HCT116 (cell line): ENCODE measurements around the gene RAB8A. TPM values are rescaled to one million over a fixed set of nuclear protein-coding genes. Genes with fewer than 3 reads are reported as not detected.

Experiments
- ATAC-seq: fragments of 200-7000 bp; cut with Tn5 transposase; 2 replicates; pipeline ENCODE4 v1.9.1; 2020; ENCODE audit warnings: mild to moderate bottlenecking, moderate library complexity
- BruUV-seq: library from RNA; stranded (reverse); fragments of 400-500 nt; replicated peaks from 2 replicates; lab custom pipeline; 2021; lab: Mats Ljungman, UMichigan
- CTCF ChIA-PET: fragments of 300-600 bp; sonication (Branson Sonifier 250); formaldehyde crosslinking; loops from one replicate; lab custom pipeline; 2021; ENCODE audit warnings: antibody characterized with exemption; lab: Charles Lee
- POLR2A ChIA-PET: fragments of 300-600, 350-600 bp; sonication (Branson Sonifier 250); formaldehyde crosslinking; loops from one replicate; lab custom pipeline; 2021; ENCODE audit warnings: antibody characterized with exemption; lab: Charles Lee
- RAD21 ChIA-PET, 2 experiments: fragments of 300-600 bp; sonication (Branson Sonifier 250); formaldehyde crosslinking; loops; one replicate each; lab custom pipeline; 2023; ENCODE audit warnings: low total read pairs in 2 of 2; ENCODE audit not compliant: uncharacterized antibody in 2 of 2, unreplicated experiment in 2 of 2, low non-redundant PET in 1 of 2; lab: Charles Lee
- DNase-seq: peaks from one replicate; pipeline ENCODE4 v3.0.0-alpha.2; 2010; ENCODE audit warnings: low read depth, low spot score
- H2AFZ ChIP-seq: fragments of 200-600 bp; shearing (Covaris generic), sonication (generic); 2 replicates; pipeline ENCODE4 v1.6.1; 2017; ENCODE audit warnings: low read depth, mixed run types, mixed read lengths, antibody characterized with exemption, low read length; ENCODE audit not compliant: poor library complexity, severe bottlenecking
- H3K27ac ChIP-seq: 2 replicates; pipeline ENCODE4 v1.5.1; 2012; ENCODE audit warnings: low read depth, low read length
- H3K27me3 ChIP-seq: fragments of 200-600 bp; sonication (generic); 2 replicates; pipeline ENCODE4 v1.6.1; 2016; ENCODE audit warnings: mixed run types, low read length, mixed read lengths; ENCODE audit not compliant: insufficient read depth
- H3K36me3 ChIP-seq, 2 experiments: fragments of 200-500 bp in 1 of 2; fragments of 200-600 bp in 1 of 2; sonication (Bioruptor generic) in 1 of 2; sonication (generic) in 1 of 2; 2 replicates each; pipeline versions ENCODE4 v1.5.1 to v1.6.1; 2014 to 2016; ENCODE audit warnings: low read length in 2 of 2, inconsistent platforms in 1 of 2, mixed read lengths in 1 of 2, mixed run types in 1 of 2; ENCODE audit not compliant: insufficient read depth in 2 of 2, control insufficient read depth in 1 of 2
- H3K4me1 ChIP-seq, 2 experiments: fragments of 200-600 bp in 1 of 2; sonication (generic) in 1 of 2; 2 replicates each; pipeline versions ENCODE4 v1.5.1 to v1.6.1; 2012 to 2017; ENCODE audit warnings: low read length in 2 of 2, inconsistent platforms in 1 of 2, mild to moderate bottlenecking in 1 of 2, mixed read lengths in 1 of 2, mixed run types in 1 of 2, moderate library complexity in 1 of 2; ENCODE audit not compliant: insufficient read depth in 2 of 2, control insufficient read depth in 1 of 2
- H3K4me2 ChIP-seq: fragments of 200-600 bp; sonication (generic); 2 replicates; pipeline ENCODE4 v1.6.1; 2017; ENCODE audit warnings: mixed run types, low read length, mixed read lengths
- H3K4me3 ChIP-seq, 2 experiments: fragments of 200-600 bp in 1 of 2; sonication (generic) in 1 of 2; replicated peaks in 1 of 2; 2 replicates each; pipeline ENCODE4 v1.5.1; 2011 to 2016; ENCODE audit warnings: low read length in 2 of 2, control low read depth in 1 of 2, low read depth in 1 of 2, mild to moderate bottlenecking in 1 of 2, mixed read lengths in 1 of 2, mixed run types in 1 of 2
- H3K79me2 ChIP-seq: fragments of 200-600 bp; sonication (generic); 2 replicates; pipeline ENCODE4 v1.6.1; 2017; ENCODE audit warnings: mild to moderate bottlenecking, mixed run types, low read length, moderate library complexity, mixed read lengths; ENCODE audit not compliant: insufficient read depth
- H3K9ac ChIP-seq: fragments of 200-600 bp; sonication (generic); 2 replicates; pipeline ENCODE4 v1.6.1; 2016; ENCODE audit warnings: low read length, mixed read lengths
- H3K9me2 ChIP-seq: fragments of 200-600 bp; sonication (generic), shearing (Covaris generic); 2 replicates; pipeline ENCODE4 v1.6.1; 2017; ENCODE audit warnings: mixed run types, mild to moderate bottlenecking, moderate library complexity; ENCODE audit not compliant: insufficient read depth
- H3K9me3 ChIP-seq, 2 experiments: fragments of 200-500 bp in 1 of 2; fragments of 200-600 bp in 1 of 2; sonication (Bioruptor generic) in 1 of 2; sonication (generic) in 1 of 2; 2 replicates each; pipeline ENCODE4 v1.6.1; 2014 to 2017; ENCODE audit warnings: low read length in 2 of 2, mixed read lengths in 2 of 2, inconsistent platforms in 1 of 2, low read depth in 1 of 2, mild to moderate bottlenecking in 1 of 2, mixed run types in 1 of 2, moderate library complexity in 1 of 2; ENCODE audit not compliant: control insufficient read depth in 1 of 2, insufficient read depth in 1 of 2
- H4K20me1 ChIP-seq: fragments of 200-600 bp; sonication (generic), shearing (Covaris generic); 2 replicates; pipeline ENCODE4 v1.6.1; 2017; ENCODE audit warnings: mixed run types, mild to moderate bottlenecking, moderate library complexity; ENCODE audit not compliant: insufficient read depth
- ELF1 ChIP-seq: IDR thresholded peaks from 2 replicates; pipeline ENCODE4 v1.6.1; 2012; ENCODE audit warnings: low read depth, borderline replicate concordance
- EZH2 ChIP-seq: fragments of 200-600 bp; sonication (generic); IDR thresholded peaks from 2 replicates; pipeline ENCODE4 v1.6.1; 2017; ENCODE audit warnings: antibody characterized with exemption, mixed run types
- EZH2phosphoT487 ChIP-seq: fragments of 200-600 bp; IDR thresholded peaks from 2 replicates; pipeline ENCODE4 v1.6.1; 2018; ENCODE audit warnings: antibody characterized with exemption, borderline replicate concordance
- FOSL1 ChIP-seq: IDR thresholded peaks from 2 replicates; pipeline ENCODE4 v1.6.1; 2012; ENCODE audit warnings: low read depth
- MAX ChIP-seq: IDR thresholded peaks from 2 replicates; pipeline ENCODE4 v1.6.1; 2012
- POLR2AphosphoS5 ChIP-seq: IDR thresholded peaks from 2 replicates; pipeline ENCODE4 v1.6.1; 2011; ENCODE audit warnings: mild to moderate bottlenecking, low read depth, low read length, moderate library complexity
- RAD21 ChIP-seq: IDR thresholded peaks from 2 replicates; pipeline ENCODE4 v1.6.1; 2012; ENCODE audit warnings: low read depth, mild to moderate bottlenecking
- SIN3A ChIP-seq: IDR thresholded peaks from 2 replicates; pipeline ENCODE4 v1.6.1; 2012; ENCODE audit warnings: low read depth
- SP1 ChIP-seq: IDR thresholded peaks from 2 replicates; pipeline ENCODE4 v1.6.1; 2012; ENCODE audit warnings: low read depth
- ZBTB33 ChIP-seq: IDR thresholded peaks from 2 replicates; pipeline ENCODE4 v1.6.1; 2011; ENCODE audit warnings: mild to moderate bottlenecking, low read length, moderate library complexity; ENCODE audit not compliant: insufficient replicate concordance; ENCODE audit errors: extremely low read depth
- ZFX ChIP-seq: fragments of 450-650 bp; IDR thresholded peaks from 2 replicates; pipeline ENCODE4 v1.6.1; 2017
- ZNF274 ChIP-seq: fragments of 200-500 bp; sonication (Bioruptor generic); IDR thresholded peaks from 2 replicates; pipeline ENCODE4 v1.6.1; 2014; ENCODE audit warnings: mild to moderate bottlenecking, low read depth, low read length, inconsistent platforms
- intact Hi-C: fragments of 100-400 bp; cut with micrococcal nuclease; formaldehyde crosslinking; loops from 2 replicates; pipeline ENCODE4 v1.10.0; 2022
- total RNA-seq: library from RNA; stranded (reverse); gene quantifications from one replicate; pipeline ENCODE4 v1.2.1, GENCODE V29; 2021; ENCODE audit not compliant: unreplicated experiment
- TF ChIP-seq, protein P1 (sequence below), 3 experiments: fragments of 200-600 bp in 1 of 3; sonication (generic) in 1 of 3; IDR thresholded peaks in 2 of 3; conservative IDR thresholded peaks in 1 of 3; 2 replicates each; pipeline ENCODE4 v1.5.1; 2012 to 2017; ENCODE audit warnings: low read depth in 2 of 3, low read length in 2 of 3, antibody characterized with exemption in 1 of 3, borderline replicate concordance in 1 of 3, control low read depth in 1 of 3, mild to moderate bottlenecking in 1 of 3, mixed read lengths in 1 of 3, mixed run types in 1 of 3, moderate library complexity in 1 of 3; ENCODE audit not compliant: insufficient read depth in 1 of 3

The RAB8A gene
- total RNA-seq, 1 experiment from 2014 or later, result 116 TPM

GRCh38 chr19:16142032-16142580 lies 30.4 kb downstream of the RAB8A start:
- CTCF ChIA-PET, result no interaction called here
- TF ChIP-seq ZNF274, result no peak
- no TSS peak for BruUV-seq
- Histone ChIP-seq H3K4me3 (no peak overlapping the region), H3K79me2 (peaks cover 9% of the 10 kb centered on the region; the same call in 1 of the 2 replicates), H3K4me1 (peaks cover 17 to 31% of the 10 kb centered on the region in 2 experiments), H3K9ac (no peak overlapping the region), H3K36me3 (no peaks in the 10 kb centered on the region), H4K20me1 (no peaks in the 10 kb centered on the region), H3K27ac (no peak overlapping the region), H2AFZ (no peak overlapping the region), H3K9me2 (no peaks in the 10 kb centered on the region), H3K4me2 (no peak overlapping the region), H3K9me3 (no peaks in the 10 kb centered on the region), H3K27me3 (no peaks in the 10 kb centered on the region)
- POLR2A ChIA-PET, result no interaction called here
- intact Hi-C loops, result no loop called here
- no peak for DNase-seq
- ATAC-seq, result no peak
- RAD21 ChIA-PET, result no interaction called here

GRCh38 chr19:16143399-16144215 lies 31.9 kb downstream of the RAB8A start, which contains the start of gene HSH2D:
HSH2D (plus strand) TSS chr19:16143685; CDS start chr19:16148751, 5,066 bp downstream.
- Histone ChIP-seq H2AFZ (no peak within 1 kb of the TSS), H3K9me3 (no peaks in the 10 kb centered on the region), H3K4me1 (peaks cover 17 to 31% of the 10 kb centered on the region in 2 experiments), H3K4me2 (peak within 1 kb of the TSS; percentile 86), H3K36me3 (no peaks in the 10 kb centered on the region), H3K27ac (peak within 1 kb of the TSS; percentile 69), H3K27me3 (no peaks in the 10 kb centered on the region), H3K79me2 (peaks cover 9% of the 10 kb centered on the region; the same call in 1 of the 2 replicates), H4K20me1 (no peaks in the 10 kb centered on the region), H3K9me2 (no peaks in the 10 kb centered on the region), H3K4me3 (peak within 1 kb of the TSS; percentile 61 to 71), H3K9ac (peak within 1 kb of the TSS; percentile 73)
- CTCF ChIA-PET, result interaction anchor here (0.9 kb wide), 1 partner anchor 33 kb away, joined by 3 read pairs; no protein-coding TSS in a partner anchor
- DNase-seq (peak; percentile 77), ATAC-seq (peak; percentile 97)
- RAD21 ChIA-PET, result interaction anchor here (0.5 to 1.3 kb wide), 3 partner anchors 8 to 77 kb away, joined by 4 to 7 read pairs (median 7); no protein-coding TSS in a partner anchor
- intact Hi-C loops, result no loop called here
- POLR2A ChIA-PET, result interaction anchor here (0.7 to 1.2 kb wide), 4 partner anchors 13 to 102 kb away, joined by 3 to 6 read pairs (median 3); no protein-coding TSS in a partner anchor
- no peak for TF ChIP-seq SP1
- TF ChIP-seq FOSL1, result no peak
- TF ChIP-seq EZH2phosphoT487, result no peak
- TF ChIP-seq EZH2, result no peak
- peak; percentile 20; the same call in 1 of the 2 replicates for TF ChIP-seq ZFX
- TF ChIP-seq, protein P1, sequence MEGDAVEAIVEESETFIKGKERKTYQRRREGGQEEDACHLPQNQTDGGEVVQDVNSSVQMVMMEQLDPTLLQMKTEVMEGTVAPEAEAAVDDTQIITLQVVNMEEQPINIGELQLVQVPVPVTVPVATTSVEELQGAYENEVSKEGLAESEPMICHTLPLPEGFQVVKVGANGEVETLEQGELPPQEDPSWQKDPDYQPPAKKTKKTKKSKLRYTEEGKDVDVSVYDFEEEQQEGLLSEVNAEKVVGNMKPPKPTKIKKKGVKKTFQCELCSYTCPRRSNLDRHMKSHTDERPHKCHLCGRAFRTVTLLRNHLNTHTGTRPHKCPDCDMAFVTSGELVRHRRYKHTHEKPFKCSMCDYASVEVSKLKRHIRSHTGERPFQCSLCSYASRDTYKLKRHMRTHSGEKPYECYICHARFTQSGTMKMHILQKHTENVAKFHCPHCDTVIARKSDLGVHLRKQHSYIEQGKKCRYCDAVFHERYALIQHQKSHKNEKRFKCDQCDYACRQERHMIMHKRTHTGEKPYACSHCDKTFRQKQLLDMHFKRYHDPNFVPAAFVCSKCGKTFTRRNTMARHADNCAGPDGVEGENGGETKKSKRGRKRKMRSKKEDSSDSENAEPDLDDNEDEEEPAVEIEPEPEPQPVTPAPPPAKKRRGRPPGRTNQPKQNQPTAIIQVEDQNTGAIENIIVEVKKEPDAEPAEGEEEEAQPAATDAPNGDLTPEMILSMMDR (IDR thresholded peaks at IDR 0.05 in 2 of 3, conservative IDR thresholded peaks at IDR 0.05 in 1 of 3; ENCODE audit: borderline replicate concordance in 1 of 3, insufficient read depth in 1 of 3, low read depth in 2 of 3, low read length in 2 of 3), result no peak
- no peak; the same call in 1 of the 2 replicates for TF ChIP-seq ELF1
- peak; percentile 75; the same call in 1 of the 2 replicates for TF ChIP-seq SIN3A
- TF ChIP-seq RAD21, result no peak
- peak; percentile 84 for TF ChIP-seq POLR2AphosphoS5
- peak; percentile 69; the same call in 1 of the 2 replicates for TF ChIP-seq MAX
- no peak for TF ChIP-seq ZBTB33
- BruUV-seq, result no TSS peak
